GM23338 (cell line): ENCODE results near the gene IL22RA2. TPM values are rescaled to one million over a fixed set of nuclear protein-coding genes. Genes with fewer than 3 reads are reported as not detected.

Experiments
- ATAC-seq: fragments of 200-7000 bp; cut with Tn5 transposase; 3 replicates; pipeline ENCODE4 v1.9.1; 2020
- DNase-seq: peaks from one replicate; pipeline ENCODE4 v3.0.0-alpha.2; 2015; ENCODE audit warnings: low spot score
- H2AFZ ChIP-seq: fragments of 200-600 bp; sonication (generic); 2 replicates; pipeline ENCODE4 v1.8.0; 2016; ENCODE audit warnings: antibody characterized with exemption, mild to moderate bottlenecking, moderate library complexity
- H3F3A ChIP-seq: fragments of 200-600 bp; sonication (generic); replicated peaks from 2 replicates; pipeline ENCODE4 v1.8.0; 2017; ENCODE audit warnings: antibody characterized with exemption, mixed run types, low read depth
- H3K27ac ChIP-seq: fragments of 200-600 bp; sonication (generic); 2 replicates; pipeline ENCODE4 v1.6.1; 2016; ENCODE audit warnings: low read depth
- H3K27me3 ChIP-seq: fragments of 200-600 bp; sonication (generic); 2 replicates; pipeline ENCODE4 v1.8.0; 2016; ENCODE audit warnings: mild to moderate bottlenecking, mixed run types, moderate library complexity; ENCODE audit not compliant: insufficient read depth
- H3K36me3 ChIP-seq: fragments of 200-600 bp; sonication (generic); 2 replicates; pipeline ENCODE4 v1.8.0; 2016; ENCODE audit warnings: mild to moderate bottlenecking; ENCODE audit not compliant: insufficient read depth
- H3K4me1 ChIP-seq: fragments of 200-600 bp; sonication (generic); 2 replicates; pipeline ENCODE4 v1.8.0; 2016; ENCODE audit warnings: mild to moderate bottlenecking, moderate library complexity; ENCODE audit not compliant: insufficient read depth
- H3K4me2 ChIP-seq: fragments of 200-600 bp; sonication (generic); 2 replicates; pipeline ENCODE4 v1.7.1; 2017; ENCODE audit warnings: mixed run types
- H3K4me3 ChIP-seq: fragments of 200-600 bp; sonication (generic); 2 replicates; pipeline ENCODE4 v1.6.1; 2016; ENCODE audit warnings: mixed run types
- H3K79me2 ChIP-seq: fragments of 200-600 bp; sonication (generic); replicated peaks from 2 replicates; pipeline ENCODE4 v1.8.0; 2017; ENCODE audit warnings: mild to moderate bottlenecking; ENCODE audit not compliant: insufficient read depth
- H3K9me2 ChIP-seq: fragments of 200-600 bp; sonication (generic); 2 replicates; pipeline ENCODE4 v1.8.0; 2017; ENCODE audit not compliant: insufficient read depth
- H4K20me1 ChIP-seq: fragments of 200-600 bp; sonication (generic); replicated peaks from 2 replicates; pipeline ENCODE4 v1.8.0; 2017; ENCODE audit warnings: mild to moderate bottlenecking; ENCODE audit not compliant: insufficient read depth
- H3K27ac Mint-ChIP-seq: 2 replicates; pipeline ENCODE4 v1.8.0; 2020; ENCODE audit warnings: inconsistent platforms, mild to moderate bottlenecking, moderate library complexity, mixed read lengths
- H3K27me3 Mint-ChIP-seq: 3 replicates; pipeline ENCODE4 v1.8.0; 2022; ENCODE audit warnings: low read depth, mild to moderate bottlenecking, moderate library complexity, mixed read lengths, inconsistent platforms; ENCODE audit not compliant: insufficient read depth, poor library complexity
- H3K36me3 Mint-ChIP-seq: 3 replicates; pipeline ENCODE4 v1.8.0; 2021; ENCODE audit warnings: low read depth, mild to moderate bottlenecking, inconsistent platforms, moderate library complexity, mixed read lengths
- H3K4me1 Mint-ChIP-seq: 3 replicates; pipeline ENCODE4 v1.8.0; 2020; ENCODE audit warnings: mild to moderate bottlenecking, inconsistent platforms, mixed read lengths
- H3K4me3 Mint-ChIP-seq: 3 replicates; pipeline ENCODE4 v1.8.0; 2021; ENCODE audit warnings: moderate library complexity, mild to moderate bottlenecking, inconsistent platforms, mixed read lengths
- H3K9me3 Mint-ChIP-seq: 3 replicates; pipeline ENCODE4 v1.8.0; 2020; ENCODE audit warnings: moderate library complexity, mild to moderate bottlenecking, inconsistent platforms, mixed read lengths
- CREB1 ChIP-seq: fragments of 250-450 bp; sonication (Bioruptor Pico); IDR thresholded peaks from 2 replicates; pipeline ENCODE4 v1.5.0; 2020; ENCODE audit warnings: low read depth, mild to moderate bottlenecking, moderate library complexity
- EZH2 ChIP-seq: fragments of 200-600 bp; sonication (generic); IDR thresholded peaks from one replicate; pipeline ENCODE4 v1.8.0; 2017; ENCODE audit warnings: antibody characterized with exemption, mild to moderate bottlenecking, low read depth; ENCODE audit not compliant: unreplicated experiment
- EZH2phosphoT487 ChIP-seq: fragments of 200-600 bp; sonication (generic); IDR thresholded peaks from one replicate; pipeline ENCODE4 v1.8.1; 2018; ENCODE audit warnings: antibody characterized with exemption; ENCODE audit not compliant: unreplicated experiment
- JUNB ChIP-seq: IDR thresholded peaks from one replicate; pipeline ENCODE4 v1.6.1; 2016; ENCODE audit warnings: antibody characterized with exemption; ENCODE audit not compliant: unreplicated experiment
- NANOG ChIP-seq: IDR thresholded peaks from 2 replicates; pipeline ENCODE4 v1.6.1; 2016; ENCODE audit warnings: antibody characterized with exemption, borderline replicate concordance
- POLR2AphosphoS5 ChIP-seq: IDR thresholded peaks from 2 replicates; pipeline ENCODE4 v1.6.1; 2016; ENCODE audit warnings: antibody characterized with exemption, low read depth
- REST ChIP-seq: IDR thresholded peaks from one replicate; pipeline ENCODE4 v1.6.1; 2018; ENCODE audit warnings: antibody characterized with exemption; ENCODE audit not compliant: unreplicated experiment
- STAT1 ChIP-seq: IDR thresholded peaks from one replicate; pipeline ENCODE4 v1.6.1; 2016; ENCODE audit warnings: antibody characterized with exemption; ENCODE audit not compliant: unreplicated experiment
- ZNF114 ChIP-seq: fragments of 250-450 bp; sonication (Bioruptor Pico); IDR thresholded peaks from 2 replicates; pipeline ENCODE4 v1.5.0; 2020; ENCODE audit warnings: mild to moderate bottlenecking, moderate library complexity
- ZNF331 ChIP-seq: fragments of 250-450 bp; sonication (Bioruptor Pico); IDR thresholded peaks from 2 replicates; pipeline ENCODE4 v1.5.0; 2020; ENCODE audit warnings: low read depth, mild to moderate bottlenecking, moderate library complexity
- ZNF462 ChIP-seq: fragments of 250-450 bp; sonication (Bioruptor Pico); IDR thresholded peaks from 2 replicates; pipeline ENCODE4 v1.5.0; 2020; ENCODE audit warnings: mild to moderate bottlenecking, moderate library complexity
- polyA plus RNA-seq: library from polyadenylated mRNA; unstranded; fragments of >200 nt; fragmentation: Nextera tagmentation; extraction: Ambion mirVana; gene quantifications from 2 replicates; pipeline ENCODE4 v1.2.1, GENCODE V29; 2016
- total RNA-seq: library from RNA; depleted of rRNA; stranded (reverse); fragments of >200 nt; shearing (Covaris generic); gene quantifications from 2 replicates; pipeline ENCODE4 v1.2.3, GENCODE V29; 2014
- TF ChIP-seq, protein P1 (sequence below): IDR thresholded peaks from 2 replicates; pipeline ENCODE4 v1.6.1; 2016; ENCODE audit warnings: antibody characterized with exemption
- TF ChIP-seq, protein P2 (sequence below), 2 experiments: fragments of 200-600 bp in 1 of 2; sonication (generic) in 1 of 2; conservative IDR thresholded peaks; 2 replicates each; pipeline versions ENCODE4 v1.5.1 to v1.6.1; 2016 to 2017; ENCODE audit warnings: antibody characterized with exemption in 2 of 2, low read depth in 2 of 2, mild to moderate bottlenecking in 2 of 2, moderate library complexity in 1 of 2

Gene IL22RA2
- total and polyA plus RNA-seq, 2 experiments from 2014 or later: not detected

DNA sequence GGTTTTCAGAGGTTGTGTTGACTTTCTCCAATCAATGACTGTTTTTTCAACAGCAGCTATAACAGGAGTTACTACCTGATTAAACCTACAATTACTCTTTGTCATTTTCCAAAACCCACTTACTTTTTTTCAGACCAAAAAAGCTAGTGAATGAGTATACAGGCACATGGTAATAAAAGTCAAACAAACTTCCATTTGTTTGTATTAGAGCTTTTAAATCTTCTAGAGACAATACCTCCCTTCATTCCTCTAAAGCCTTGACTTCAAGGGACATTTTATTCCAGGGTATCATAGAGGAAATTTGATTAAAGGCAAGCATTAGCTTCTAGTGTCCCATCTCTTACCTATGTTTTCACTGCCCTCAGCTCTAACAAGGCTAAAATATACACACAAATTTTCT, 52.7 kb downstream of the IL22RA2 start:
- H3K27ac ChIP-seq: no peak overlapping the region
- no peaks in the 10 kb centered on the region for H3K79me2 ChIP-seq
- DNase-seq: no peak
- no peaks in the 10 kb centered on the region for H3K27me3 ChIP-seq
- H2AFZ ChIP-seq: no peak overlapping the region
- H3K9me2 ChIP-seq: 0 out of 2 replicates have a peak, but pooled peaks cover 6% of the 10 kb centered on the region
- H3K4me1 ChIP-seq: no peaks in the 10 kb centered on the region
- H3K36me3 ChIP-seq: no peaks in the 10 kb centered on the region
- H3K4me3 ChIP-seq: no peak overlapping the region
- no peak overlapping the region for H3K27ac Mint-ChIP-seq
- peaks cover 27% of the 10 kb centered on the region for H3K36me3 Mint-ChIP-seq
- H3F3A ChIP-seq: no peaks in the 10 kb centered on the region
- no peak for ATAC-seq
- H3K4me2 ChIP-seq: no peak overlapping the region
- peaks cover 52% of the 10 kb centered on the region for H3K9me3 Mint-ChIP-seq
- TF ChIP-seq, protein P1, sequence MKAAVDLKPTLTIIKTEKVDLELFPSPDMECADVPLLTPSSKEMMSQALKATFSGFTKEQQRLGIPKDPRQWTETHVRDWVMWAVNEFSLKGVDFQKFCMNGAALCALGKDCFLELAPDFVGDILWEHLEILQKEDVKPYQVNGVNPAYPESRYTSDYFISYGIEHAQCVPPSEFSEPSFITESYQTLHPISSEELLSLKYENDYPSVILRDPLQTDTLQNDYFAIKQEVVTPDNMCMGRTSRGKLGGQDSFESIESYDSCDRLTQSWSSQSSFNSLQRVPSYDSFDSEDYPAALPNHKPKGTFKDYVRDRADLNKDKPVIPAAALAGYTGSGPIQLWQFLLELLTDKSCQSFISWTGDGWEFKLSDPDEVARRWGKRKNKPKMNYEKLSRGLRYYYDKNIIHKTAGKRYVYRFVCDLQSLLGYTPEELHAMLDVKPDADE: no peak
- TF ChIP-seq ZNF331 (CRISPR knock-in tag) (no peak), ZNF462 (no peak), REST (no peak), CREB1 (CRISPR knock-in tag) (no peak), STAT1 (no peak), NANOG (no peak), EZH2 (no peak), POLR2AphosphoS5 (no peak), ZNF114 (no peak), JUNB (no peak), EZH2phosphoT487 (no peak)
- TF ChIP-seq, protein P2, sequence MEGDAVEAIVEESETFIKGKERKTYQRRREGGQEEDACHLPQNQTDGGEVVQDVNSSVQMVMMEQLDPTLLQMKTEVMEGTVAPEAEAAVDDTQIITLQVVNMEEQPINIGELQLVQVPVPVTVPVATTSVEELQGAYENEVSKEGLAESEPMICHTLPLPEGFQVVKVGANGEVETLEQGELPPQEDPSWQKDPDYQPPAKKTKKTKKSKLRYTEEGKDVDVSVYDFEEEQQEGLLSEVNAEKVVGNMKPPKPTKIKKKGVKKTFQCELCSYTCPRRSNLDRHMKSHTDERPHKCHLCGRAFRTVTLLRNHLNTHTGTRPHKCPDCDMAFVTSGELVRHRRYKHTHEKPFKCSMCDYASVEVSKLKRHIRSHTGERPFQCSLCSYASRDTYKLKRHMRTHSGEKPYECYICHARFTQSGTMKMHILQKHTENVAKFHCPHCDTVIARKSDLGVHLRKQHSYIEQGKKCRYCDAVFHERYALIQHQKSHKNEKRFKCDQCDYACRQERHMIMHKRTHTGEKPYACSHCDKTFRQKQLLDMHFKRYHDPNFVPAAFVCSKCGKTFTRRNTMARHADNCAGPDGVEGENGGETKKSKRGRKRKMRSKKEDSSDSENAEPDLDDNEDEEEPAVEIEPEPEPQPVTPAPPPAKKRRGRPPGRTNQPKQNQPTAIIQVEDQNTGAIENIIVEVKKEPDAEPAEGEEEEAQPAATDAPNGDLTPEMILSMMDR (conservative IDR thresholded peaks at IDR 0.05; ENCODE audit: low read depth in 2 of 2): no peak
- no peak overlapping the region for H3K4me3 Mint-ChIP-seq
- H4K20me1 ChIP-seq: no peaks in the 10 kb centered on the region
- no peaks in the 10 kb centered on the region for H3K4me1 Mint-ChIP-seq
- peaks cover 7% of the 10 kb centered on the region for H3K27me3 Mint-ChIP-seq
